NCI-H2196 treated with DMSO at 0.1 percent for 48 hours (cell line): ENCODE results near the gene RDH5.
A peak's percentile ranks its signal among the peaks of the same experiment; 100 is the strongest.

Experiments
- DNase-seq: peaks from one replicate; lab custom pipeline; 2025; ENCODE audit not compliant: unreplicated experiment; lab: John Stamatoyannopoulos, UW

RDH5 gene

GRCh38 chr12:55728186-55728938 lies 8.2 kb downstream of the RDH5 start:
- no peak for DNase-seq

DNA sequence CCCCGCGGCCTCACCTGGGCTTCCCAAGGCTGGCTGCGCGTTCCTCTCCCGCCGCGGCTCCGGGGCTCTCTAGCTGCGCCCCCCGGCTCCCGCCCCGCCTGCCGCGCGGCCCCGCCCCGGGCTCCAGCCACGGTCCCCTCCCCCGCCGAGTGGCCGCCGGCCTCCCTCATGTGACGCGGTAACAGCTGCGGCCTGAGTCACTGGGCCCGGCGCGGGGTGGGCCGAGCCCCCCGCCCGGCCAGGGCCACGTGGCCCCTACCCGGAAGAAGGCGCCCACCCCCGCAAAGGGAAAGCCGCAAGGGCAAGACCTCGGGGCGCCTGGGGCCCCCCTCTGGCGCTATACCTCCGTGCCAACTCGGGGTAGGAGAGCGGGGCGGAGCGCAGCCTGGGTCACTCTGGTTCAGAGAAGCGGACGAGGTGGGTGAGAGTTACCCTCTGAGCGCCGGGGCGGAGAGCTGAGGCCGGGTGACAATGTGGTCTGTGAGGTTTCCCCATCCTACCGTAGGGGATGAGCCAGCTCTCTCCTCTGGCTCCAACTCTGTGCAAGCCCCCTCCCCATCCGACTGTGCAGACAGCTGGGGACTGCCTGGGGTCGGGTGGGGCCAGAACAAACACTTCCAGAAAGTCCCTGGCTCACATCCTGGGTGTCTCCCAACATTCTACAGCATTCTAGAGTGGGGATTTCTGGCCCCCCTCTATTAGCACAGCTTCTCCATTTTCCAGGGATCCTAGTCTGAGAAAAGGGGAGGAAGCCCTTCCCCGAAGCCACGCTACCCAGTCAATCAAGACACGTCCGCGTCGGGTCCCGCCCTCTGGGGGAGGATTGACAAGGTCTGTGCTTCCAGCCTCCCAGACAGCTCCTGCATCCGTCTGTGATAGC lies 9.0 kb downstream of the RDH5 start, which contains the start of gene CD63:
Gene CD63 (minus strand): TSS at position 71 of the 880 bp plus-strand sequence. CDS start 668 bp downstream, outside the sequence.
- DNase-seq: peak; percentile 69

DNA sequence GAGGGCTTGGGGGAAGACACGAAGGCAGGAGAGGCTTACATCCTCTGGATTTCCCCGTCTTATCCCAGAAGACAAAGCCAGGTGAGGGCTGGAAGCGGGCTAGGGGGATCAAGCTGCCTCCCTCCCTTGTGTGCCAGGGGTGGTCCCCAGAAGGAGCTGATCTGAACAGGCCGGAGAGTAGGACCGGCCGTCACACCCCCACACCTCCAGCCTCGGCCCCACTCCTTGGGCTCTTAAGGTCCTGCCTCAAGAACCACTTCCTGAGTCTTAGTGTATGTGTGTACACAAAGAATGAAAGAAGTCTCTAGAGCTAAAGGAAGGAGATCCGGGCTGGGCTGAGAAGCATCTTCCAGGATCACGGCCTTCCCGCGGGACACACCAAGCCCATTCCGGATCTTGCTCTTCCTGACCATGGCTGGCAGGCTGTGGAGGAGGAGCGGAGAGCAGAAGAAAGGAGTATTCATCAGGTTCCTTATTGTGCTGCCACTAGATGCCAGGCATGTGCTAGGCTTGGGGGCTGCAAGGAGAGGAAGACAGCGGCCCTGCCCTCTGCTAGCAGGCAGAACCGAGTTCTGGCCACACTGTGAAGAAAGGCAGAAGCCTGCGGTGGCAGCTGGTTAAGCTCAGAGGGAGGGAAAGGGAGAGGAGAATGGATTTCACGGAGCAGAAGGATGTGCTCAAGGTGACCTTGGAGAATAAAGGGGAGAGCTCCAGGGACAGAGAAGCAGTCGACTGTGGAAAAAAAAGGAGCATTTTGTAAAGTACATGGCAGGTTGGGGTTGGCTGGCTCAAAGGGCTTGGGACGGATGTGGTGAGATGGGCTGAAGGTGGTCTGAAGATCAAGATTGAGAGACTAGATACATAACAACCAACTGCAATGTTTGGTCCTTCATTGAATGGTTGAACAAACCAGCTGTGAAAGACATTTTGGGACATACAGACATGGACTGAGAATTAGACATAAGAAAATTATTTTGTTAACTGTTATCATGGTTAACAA lies 9.9 kb downstream of the RDH5 start:
- no peak for DNase-seq

GRCh38 chr12:55732288-55732687 lies 12.1 kb downstream of the RDH5 start:
- DNase-seq: no peak

DNA sequence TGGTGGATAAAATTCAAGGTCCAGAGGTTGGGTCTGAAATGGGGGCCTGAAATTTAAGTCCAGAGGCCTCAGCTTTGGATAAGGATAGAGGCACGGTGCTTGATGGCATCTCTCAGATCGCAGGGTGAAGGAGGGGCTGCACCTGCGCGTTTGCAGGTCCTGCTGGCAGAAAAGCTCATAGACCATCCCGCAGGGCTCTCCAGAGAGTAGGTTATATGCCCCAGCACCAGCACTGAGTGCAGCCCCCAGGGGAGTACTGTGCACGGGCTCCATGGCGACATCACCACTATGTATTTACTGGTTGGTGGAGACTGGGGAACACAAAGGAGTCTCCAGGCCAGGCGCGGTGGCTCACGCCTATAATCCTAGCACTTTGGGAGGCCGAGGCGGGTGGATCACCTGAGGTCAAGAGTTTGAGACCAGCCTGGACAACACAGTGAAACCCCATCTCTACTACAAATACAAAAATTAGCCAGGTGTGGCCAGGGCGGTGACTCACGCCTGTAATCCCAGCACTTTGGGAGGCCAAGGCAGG lies 12.9 kb downstream of the RDH5 start:
- no peak for DNase-seq

DNA sequence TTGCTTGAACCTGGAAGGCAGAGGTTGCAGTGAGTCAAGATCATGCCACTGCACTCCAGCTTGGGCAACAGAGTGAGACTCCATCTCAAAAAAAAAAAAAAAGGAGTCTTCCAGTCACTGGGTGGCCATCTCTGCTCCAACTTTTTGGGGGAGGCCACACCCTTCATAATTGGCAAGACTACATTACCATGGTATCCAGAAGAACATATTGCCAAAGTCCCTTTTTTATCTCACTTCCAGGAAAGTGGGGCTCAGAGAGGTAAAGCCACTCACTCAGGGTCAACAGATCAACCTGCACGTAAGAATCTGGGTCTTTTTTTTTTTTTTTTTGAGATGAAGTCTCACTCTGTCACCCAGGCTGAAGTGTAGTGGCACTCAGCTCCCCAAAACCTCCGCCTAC lies 13.7 kb downstream of the RDH5 start:
- DNase-seq: no peak

- DNase-seq: no peak
These were observed 14.4 kb downstream of the RDH5 start for GRCh38 chr12:55734595-55734994.

DNA sequence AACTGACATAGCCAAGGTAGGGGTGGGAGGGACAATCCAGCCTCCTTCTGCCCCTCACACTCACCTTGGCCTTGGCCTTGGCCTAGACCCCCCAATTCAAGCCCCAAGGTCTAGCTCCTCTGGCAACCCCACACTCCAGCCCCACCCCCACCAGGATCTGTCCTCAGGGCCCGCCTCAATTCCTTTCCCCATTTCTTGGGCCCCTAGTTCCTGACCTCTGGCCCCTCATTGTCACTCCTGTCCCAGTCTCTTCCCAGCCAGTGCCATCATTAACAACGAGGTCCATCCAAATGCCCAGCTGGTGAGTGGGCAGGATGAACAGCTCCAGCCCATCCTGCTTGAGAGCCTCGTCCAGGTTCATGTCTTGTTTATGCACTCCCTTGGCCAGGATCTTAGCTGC lies 15.9 kb downstream of the RDH5 start:
- DNase-seq: no peak

DNA sequence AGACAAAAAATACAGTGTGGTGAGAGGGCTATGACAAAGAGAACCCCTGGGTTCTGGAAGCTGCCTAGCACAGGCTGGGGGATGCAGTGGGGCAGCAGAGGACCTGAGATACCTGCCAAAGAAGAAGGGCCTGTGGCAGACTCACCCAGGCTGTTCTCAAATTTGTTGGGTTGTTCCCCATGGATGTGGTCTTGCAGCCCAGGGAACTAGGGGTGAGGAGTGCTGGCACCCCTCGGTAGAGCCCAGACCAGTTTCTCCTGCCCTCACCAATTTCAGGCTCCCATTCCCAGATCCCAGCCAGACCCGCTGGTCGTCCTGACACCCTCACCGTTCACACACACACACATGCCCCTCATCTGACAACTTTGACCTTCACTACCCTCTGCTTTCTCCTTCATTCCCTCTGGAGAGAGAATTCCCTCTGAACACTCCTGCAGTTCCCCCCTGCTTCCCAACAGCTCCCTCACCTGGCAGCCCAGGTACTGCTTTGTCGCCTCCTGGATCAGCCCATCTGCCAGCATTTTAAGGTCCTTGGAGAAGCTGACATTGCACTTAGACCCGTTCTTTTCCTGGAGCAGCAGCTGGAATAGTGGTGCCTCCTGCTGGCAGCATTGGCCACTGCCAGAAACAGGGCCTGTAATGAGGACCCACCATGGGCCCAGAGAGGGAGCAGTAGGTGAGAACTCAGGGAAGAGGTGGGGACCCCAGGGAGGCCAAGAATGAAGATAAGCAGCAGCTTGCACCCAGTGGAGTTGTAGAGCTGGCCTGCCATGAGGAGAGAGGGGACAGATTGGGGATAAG lies 16.8 kb downstream of the RDH5 start:
- peak; percentile 70 for DNase-seq

DNA sequence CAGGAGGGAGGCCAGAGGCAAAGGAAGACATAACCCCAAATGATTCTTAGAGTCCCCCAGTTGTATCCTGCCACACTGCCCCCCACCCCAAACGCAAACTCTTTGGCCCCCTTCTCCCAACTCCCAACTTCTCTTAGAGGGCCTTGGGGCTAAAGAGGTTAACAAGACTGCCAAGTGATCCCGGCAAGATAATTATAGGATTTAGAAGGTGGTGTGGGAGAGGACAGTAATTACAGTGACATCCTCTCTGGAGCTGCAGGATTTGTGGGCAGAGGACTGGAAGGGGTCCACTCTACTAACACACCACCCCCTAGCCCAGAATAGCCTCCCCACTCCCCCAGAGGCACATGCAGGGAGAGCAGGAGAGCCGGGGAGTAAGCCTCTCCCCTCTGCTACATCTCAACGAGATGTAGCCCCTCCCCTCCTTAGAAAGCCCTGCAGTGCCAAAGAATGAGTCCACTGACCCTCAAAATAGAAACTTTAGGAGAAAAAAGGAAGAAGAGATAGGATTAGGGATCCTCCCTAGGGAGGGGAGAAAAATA lies 17.5 kb downstream of the RDH5 start:
- no peak for DNase-seq

GRCh38 chr12:55738123-55739024 lies 18.2 kb downstream of the RDH5 start:
- DNase-seq: peak; percentile 77

DNA sequence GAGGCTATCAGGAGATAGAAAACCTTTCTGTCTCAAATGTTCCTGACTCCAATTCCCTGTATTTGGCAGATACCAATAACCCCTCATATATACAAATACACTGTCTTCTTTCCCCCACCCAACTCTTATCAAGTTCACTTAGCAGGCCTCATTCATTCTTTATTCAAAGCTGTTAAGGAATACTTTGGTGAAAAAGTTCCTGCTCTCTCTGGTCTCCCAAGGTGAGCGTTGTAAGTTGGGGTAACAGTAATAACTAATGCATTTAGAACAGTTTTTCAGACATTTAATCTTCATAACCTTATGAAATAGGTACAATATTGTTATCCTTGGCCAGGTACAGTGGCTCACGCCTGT lies 18.8 kb downstream of the RDH5 start:
- DNase-seq: peak; percentile 56

DNA sequence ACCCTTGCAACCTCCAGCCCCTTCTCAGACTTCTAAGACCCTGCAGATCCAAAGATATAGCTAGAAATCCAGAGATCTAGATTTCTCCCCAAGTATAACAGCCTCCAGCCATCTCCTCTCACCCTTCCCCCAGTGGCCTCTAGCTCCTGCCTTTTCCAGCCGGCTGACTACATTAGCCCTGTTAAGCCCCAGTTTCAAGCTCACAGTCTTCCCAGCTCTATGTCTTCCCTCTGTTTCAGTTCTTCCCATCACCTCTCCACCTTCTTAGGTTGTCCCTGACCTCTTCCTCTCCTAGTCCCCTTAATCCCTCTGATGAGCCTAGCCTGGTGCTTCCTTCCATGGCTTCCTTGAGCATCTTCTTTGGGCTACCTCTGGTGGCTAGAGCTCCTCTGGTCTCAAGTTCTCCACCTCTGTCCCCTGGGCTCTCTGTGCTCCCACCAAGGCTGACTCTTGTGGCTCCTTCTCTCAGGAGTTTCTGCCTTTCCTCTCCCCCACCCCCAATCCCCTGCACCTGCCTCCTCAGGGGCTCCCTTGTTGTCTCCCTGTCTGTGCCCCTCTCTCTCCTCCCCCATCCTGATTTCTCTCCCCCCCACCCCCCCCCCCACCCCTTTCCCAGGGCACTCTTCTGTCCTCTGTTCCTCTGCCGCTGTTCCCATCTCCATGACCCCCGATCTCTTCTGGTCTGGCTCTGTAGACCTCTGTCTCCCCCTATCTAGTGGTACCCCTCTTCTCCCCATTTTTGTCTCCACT lies 21.9 kb downstream of the RDH5 start:
- no peak for DNase-seq

GRCh38 chr12:55742719-55743405 lies 22.7 kb downstream of the RDH5 start, which contains the start of gene GDF11:
TSS of gene GDF11 (plus strand) at chr12:55743122. CDS start at chr12:55743317, 195 bp downstream.
- DNase-seq: peak; percentile 59

- peak; percentile 19 for DNase-seq
These were observed 23.5 kb downstream of the RDH5 start for GRCh38 chr12:55743406-55744339.
